Measurements from ENCODE around the gene TP73. TPM values are rescaled to one million over a fixed set of nuclear protein-coding genes. Genes with fewer than 3 reads are reported as not detected.

The TP73 gene
- total RNA-seq, 1 experiment from 2014 or later, result 6.9 TPM

- no peak for TF ChIP-seq EZH2 (IDR thresholded peaks at IDR 0.05; ENCODE audit: low read depth)
- no peak for TF ChIP-seq CTCF (conservative IDR thresholded peaks at IDR 0.05)
- Histone ChIP-seq H3K4me3 (no peak overlapping the region), H3K9me2 (ENCODE audit: insufficient read depth) (no peaks in the 10 kb centered on the region), H3K27ac (no peak overlapping the region), H2AFZ (no peak overlapping the region), H3F3A (ENCODE audit: insufficient read depth, low read depth) (no peaks in the 10 kb centered on the region; the same call in 1 of the 2 replicates), H3K27me3 (ENCODE audit: insufficient read depth, low read depth) (peaks cover 62% of the 10 kb centered on the region), H3K4me1 (replicated peaks; ENCODE audit: insufficient read depth) (peaks cover 6% of the 10 kb centered on the region), H3K79me2 (ENCODE audit: low read depth) (no peaks in the 10 kb centered on the region), H4K20me1 (ENCODE audit: insufficient read depth) (0 out of 2 replicates have a peak, but pooled peaks cover 3% of the 10 kb centered on the region), H3K9me3 (ENCODE audit: insufficient read depth, low read depth) (no peaks in the 10 kb centered on the region), H3K4me2 (no peak overlapping the region), H3K36me3 (ENCODE audit: low read depth) (no peaks in the 10 kb centered on the region)
- no TSS peak for BruUV-seq (replicated peaks)
- ChIA-PET POLR2A (ENCODE audit: unreplicated experiment) (interaction anchor here (0.5 kb wide), 1 partner anchor 10 kb away, joined by 3 read pairs; no protein-coding TSS in a partner anchor), CTCF (interaction anchor here (0.6 kb wide), 1 partner anchor 766 kb away, joined by 3 read pairs; no protein-coding TSS in a partner anchor)
- intact Hi-C loops (cut with micrococcal nuclease; ENCODE audit: unreplicated experiment), result no loop called here
- DNase-seq, result no peak
Measured at GRCh38 chr1:3714284-3714741, 62.0 kb downstream of the TP73 start.

GRCh38 chr1:3714814-3715213, 62.5 kb downstream of the TP73 start:
- intact Hi-C loops (cut with micrococcal nuclease; ENCODE audit: unreplicated experiment), result no loop called here
- POLR2A ChIA-PET (ENCODE audit: unreplicated experiment), result interaction anchor here (0.5 kb wide), 1 partner anchor 11 kb away, joined by 3 read pairs; no protein-coding TSS in a partner anchor
- CTCF ChIA-PET, result no interaction called here

GRCh38 chr1:3716351-3716750, 64.0 kb downstream of the TP73 start:
- H3F3A ChIP-seq (ENCODE audit: insufficient read depth, low read depth), result no peaks in the 10 kb centered on the region; the same call in 1 of the 2 replicates
- BruUV-seq (replicated peaks), result no TSS peak
- ChIA-PET CTCF (no interaction called here), POLR2A (ENCODE audit: unreplicated experiment) (no interaction called here)
- H2AFZ ChIP-seq, result no peak overlapping the region
- intact Hi-C loops (cut with micrococcal nuclease; ENCODE audit: unreplicated experiment), result no loop called here
- no peaks in the 10 kb centered on the region for H3K9me3 ChIP-seq (ENCODE audit: insufficient read depth, low read depth)
- no peaks in the 10 kb centered on the region for H3K36me3 ChIP-seq (ENCODE audit: low read depth)
- H4K20me1 ChIP-seq (ENCODE audit: insufficient read depth), result 0 out of 2 replicates have a peak, but pooled peaks cover 3% of the 10 kb centered on the region
- no peak for TF ChIP-seq EZH2 (IDR thresholded peaks at IDR 0.05; ENCODE audit: low read depth)
- no peaks in the 10 kb centered on the region for H3K79me2 ChIP-seq (ENCODE audit: low read depth)
- H3K9me2 ChIP-seq (ENCODE audit: insufficient read depth), result no peaks in the 10 kb centered on the region
- H3K4me2 ChIP-seq, result no peak overlapping the region
- H3K4me1 ChIP-seq (replicated peaks; ENCODE audit: insufficient read depth), result no peaks in the 10 kb centered on the region
- no peak overlapping the region for H3K27ac ChIP-seq
- peaks cover 52% of the 10 kb centered on the region for H3K27me3 ChIP-seq (ENCODE audit: insufficient read depth, low read depth)
- DNase-seq, result no peak
- H3K4me3 ChIP-seq, result no peak overlapping the region

More at GRCh38 chr1:3714814-3715213, 62.5 kb downstream of the TP73 start:
- Histone ChIP-seq H3K27ac (no peak overlapping the region), H3K9me2 (ENCODE audit: insufficient read depth) (no peaks in the 10 kb centered on the region), H2AFZ (no peak overlapping the region), H3K27me3 (ENCODE audit: insufficient read depth, low read depth) (peaks cover 60% of the 10 kb centered on the region), H3K4me2 (no peak overlapping the region), H3K36me3 (ENCODE audit: low read depth) (no peaks in the 10 kb centered on the region), H4K20me1 (ENCODE audit: insufficient read depth) (0 out of 2 replicates have a peak, but pooled peaks cover 3% of the 10 kb centered on the region), H3F3A (ENCODE audit: insufficient read depth, low read depth) (no peaks in the 10 kb centered on the region; the same call in 1 of the 2 replicates), H3K4me1 (replicated peaks; ENCODE audit: insufficient read depth) (peaks cover 1% of the 10 kb centered on the region), H3K79me2 (ENCODE audit: low read depth) (no peaks in the 10 kb centered on the region), H3K4me3 (no peak overlapping the region), H3K9me3 (ENCODE audit: insufficient read depth, low read depth) (no peaks in the 10 kb centered on the region)
- no TSS peak for BruUV-seq (replicated peaks)
- no peak for DNase-seq
- TF ChIP-seq EZH2 (IDR thresholded peaks at IDR 0.05; ENCODE audit: low read depth) (no peak), CTCF (conservative IDR thresholded peaks at IDR 0.05) (no peak)
